ENCODE data around the gene RNASET2.

DNA sequence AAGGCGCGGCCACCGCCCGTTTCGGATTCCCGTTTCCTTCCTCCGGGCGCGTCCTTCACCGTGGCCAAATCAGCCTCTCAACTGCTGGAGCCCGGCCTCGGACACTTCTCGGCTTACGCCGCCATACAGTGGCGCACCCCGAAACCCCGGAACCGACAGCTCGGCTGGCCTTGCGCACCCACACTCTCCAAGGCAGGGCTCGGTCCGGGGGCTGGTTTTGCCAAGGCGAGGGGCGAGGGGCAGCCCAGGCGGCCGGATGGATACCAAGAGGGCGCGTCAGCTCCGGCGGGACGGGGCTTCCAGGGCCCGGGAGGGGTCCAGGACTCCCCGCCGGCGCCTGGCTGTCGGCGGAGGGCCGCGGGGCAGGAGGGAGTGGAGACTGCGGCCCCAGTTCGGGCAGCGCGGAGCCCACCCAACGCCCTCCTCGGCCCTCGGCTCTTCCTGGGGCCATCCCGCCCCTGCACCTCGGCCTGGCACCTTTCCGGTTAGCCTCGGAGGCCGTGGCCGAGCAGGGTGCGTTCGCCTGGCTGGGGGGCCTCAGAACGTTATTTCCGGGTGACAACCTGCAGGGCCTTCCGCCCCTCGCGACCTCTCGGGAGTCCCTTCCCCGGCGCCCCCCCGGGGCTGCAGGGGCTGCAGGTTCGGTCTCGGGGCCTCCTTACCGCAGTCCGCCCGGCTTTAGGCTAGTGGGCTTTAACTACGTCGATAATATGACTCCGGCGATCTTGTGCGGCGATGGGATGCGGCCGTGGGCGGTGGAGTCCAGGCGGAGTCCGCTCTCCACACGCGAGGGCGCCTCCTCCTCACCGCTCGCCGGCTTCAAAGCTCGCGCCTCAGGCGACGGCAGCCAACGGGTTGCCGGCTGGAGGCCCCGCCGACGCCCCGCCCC lies 42.1 kb upstream of the RNASET2 start:
- TF ChIP-seq, protein P1, sequence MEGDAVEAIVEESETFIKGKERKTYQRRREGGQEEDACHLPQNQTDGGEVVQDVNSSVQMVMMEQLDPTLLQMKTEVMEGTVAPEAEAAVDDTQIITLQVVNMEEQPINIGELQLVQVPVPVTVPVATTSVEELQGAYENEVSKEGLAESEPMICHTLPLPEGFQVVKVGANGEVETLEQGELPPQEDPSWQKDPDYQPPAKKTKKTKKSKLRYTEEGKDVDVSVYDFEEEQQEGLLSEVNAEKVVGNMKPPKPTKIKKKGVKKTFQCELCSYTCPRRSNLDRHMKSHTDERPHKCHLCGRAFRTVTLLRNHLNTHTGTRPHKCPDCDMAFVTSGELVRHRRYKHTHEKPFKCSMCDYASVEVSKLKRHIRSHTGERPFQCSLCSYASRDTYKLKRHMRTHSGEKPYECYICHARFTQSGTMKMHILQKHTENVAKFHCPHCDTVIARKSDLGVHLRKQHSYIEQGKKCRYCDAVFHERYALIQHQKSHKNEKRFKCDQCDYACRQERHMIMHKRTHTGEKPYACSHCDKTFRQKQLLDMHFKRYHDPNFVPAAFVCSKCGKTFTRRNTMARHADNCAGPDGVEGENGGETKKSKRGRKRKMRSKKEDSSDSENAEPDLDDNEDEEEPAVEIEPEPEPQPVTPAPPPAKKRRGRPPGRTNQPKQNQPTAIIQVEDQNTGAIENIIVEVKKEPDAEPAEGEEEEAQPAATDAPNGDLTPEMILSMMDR (IDR thresholded peaks at IDR 0.05; ENCODE audit: low read depth, low read length, missing input control): no peak
- TF ChIP-seq, protein P2, sequence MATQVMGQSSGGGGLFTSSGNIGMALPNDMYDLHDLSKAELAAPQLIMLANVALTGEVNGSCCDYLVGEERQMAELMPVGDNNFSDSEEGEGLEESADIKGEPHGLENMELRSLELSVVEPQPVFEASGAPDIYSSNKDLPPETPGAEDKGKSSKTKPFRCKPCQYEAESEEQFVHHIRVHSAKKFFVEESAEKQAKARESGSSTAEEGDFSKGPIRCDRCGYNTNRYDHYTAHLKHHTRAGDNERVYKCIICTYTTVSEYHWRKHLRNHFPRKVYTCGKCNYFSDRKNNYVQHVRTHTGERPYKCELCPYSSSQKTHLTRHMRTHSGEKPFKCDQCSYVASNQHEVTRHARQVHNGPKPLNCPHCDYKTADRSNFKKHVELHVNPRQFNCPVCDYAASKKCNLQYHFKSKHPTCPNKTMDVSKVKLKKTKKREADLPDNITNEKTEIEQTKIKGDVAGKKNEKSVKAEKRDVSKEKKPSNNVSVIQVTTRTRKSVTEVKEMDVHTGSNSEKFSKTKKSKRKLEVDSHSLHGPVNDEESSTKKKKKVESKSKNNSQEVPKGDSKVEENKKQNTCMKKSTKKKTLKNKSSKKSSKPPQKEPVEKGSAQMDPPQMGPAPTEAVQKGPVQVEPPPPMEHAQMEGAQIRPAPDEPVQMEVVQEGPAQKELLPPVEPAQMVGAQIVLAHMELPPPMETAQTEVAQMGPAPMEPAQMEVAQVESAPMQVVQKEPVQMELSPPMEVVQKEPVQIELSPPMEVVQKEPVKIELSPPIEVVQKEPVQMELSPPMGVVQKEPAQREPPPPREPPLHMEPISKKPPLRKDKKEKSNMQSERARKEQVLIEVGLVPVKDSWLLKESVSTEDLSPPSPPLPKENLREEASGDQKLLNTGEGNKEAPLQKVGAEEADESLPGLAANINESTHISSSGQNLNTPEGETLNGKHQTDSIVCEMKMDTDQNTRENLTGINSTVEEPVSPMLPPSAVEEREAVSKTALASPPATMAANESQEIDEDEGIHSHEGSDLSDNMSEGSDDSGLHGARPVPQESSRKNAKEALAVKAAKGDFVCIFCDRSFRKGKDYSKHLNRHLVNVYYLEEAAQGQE (IDR thresholded peaks at IDR 0.05): no peak
- TF ChIP-seq YY1 (IDR thresholded peaks at IDR 0.05) (no peak), FOXA1 (IDR thresholded peaks at IDR 0.05) (no peak), RAD21 (IDR thresholded peaks at IDR 0.05) (no peak), RXRA (IDR thresholded peaks at IDR 0.05) (no peak), JUND (IDR thresholded peaks at IDR 0.05) (no peak)
- TF ChIP-seq, protein P3, sequence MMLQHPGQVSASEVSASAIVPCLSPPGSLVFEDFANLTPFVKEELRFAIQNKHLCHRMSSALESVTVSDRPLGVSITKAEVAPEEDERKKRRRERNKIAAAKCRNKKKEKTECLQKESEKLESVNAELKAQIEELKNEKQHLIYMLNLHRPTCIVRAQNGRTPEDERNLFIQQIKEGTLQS (IDR thresholded peaks at IDR 0.05): no peak

Measured in liver (tissue), 3 donors.